Measurements from ENCODE around the gene LCLAT1.

DNA sequence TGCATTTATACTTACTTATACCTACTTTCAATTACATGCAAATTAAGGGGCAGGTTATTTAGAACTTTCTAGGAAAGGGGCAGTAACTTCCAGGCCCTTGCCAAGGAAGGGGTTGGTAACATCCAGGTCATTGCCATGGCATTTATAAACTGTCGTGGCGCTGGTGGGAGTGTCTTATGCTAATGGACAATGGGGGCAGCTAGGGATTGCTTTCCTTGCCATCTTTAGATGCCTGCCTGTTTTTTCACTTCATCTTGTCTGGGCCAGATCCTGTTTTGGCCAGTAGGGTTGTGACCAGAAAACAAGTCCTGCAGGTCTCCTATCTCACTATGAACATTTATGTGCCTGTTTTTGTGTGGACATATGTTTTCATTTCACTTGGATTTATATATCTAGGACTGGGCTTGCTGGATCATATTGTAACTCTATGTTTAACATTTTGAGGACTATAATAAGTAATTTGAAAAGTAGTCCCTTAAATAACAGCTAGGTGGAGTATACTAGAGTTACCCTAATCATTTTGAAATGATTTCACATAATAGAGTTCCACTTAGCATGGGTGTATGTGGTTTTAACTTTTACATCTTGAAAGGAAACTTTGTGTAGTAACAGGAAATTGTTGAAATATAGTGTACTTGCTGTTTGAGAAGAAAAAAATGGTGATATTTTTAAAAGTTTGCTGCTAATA, 56.1 kb downstream of the LCLAT1 start:
- TF ChIP-seq, protein P1, sequence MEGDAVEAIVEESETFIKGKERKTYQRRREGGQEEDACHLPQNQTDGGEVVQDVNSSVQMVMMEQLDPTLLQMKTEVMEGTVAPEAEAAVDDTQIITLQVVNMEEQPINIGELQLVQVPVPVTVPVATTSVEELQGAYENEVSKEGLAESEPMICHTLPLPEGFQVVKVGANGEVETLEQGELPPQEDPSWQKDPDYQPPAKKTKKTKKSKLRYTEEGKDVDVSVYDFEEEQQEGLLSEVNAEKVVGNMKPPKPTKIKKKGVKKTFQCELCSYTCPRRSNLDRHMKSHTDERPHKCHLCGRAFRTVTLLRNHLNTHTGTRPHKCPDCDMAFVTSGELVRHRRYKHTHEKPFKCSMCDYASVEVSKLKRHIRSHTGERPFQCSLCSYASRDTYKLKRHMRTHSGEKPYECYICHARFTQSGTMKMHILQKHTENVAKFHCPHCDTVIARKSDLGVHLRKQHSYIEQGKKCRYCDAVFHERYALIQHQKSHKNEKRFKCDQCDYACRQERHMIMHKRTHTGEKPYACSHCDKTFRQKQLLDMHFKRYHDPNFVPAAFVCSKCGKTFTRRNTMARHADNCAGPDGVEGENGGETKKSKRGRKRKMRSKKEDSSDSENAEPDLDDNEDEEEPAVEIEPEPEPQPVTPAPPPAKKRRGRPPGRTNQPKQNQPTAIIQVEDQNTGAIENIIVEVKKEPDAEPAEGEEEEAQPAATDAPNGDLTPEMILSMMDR (IDR thresholded peaks at IDR 0.05), result peak in 3 of 6 experiments; percentile 12 to 36 (median 25)
- TF ChIP-seq POLR2A (IDR thresholded peaks at IDR 0.05), result no peak

Data from esophagus squamous epithelium (tissue), 4 donors.